ENCODE data around the gene PRPS2. TPM values are rescaled to one million over a fixed set of nuclear protein-coding genes. Genes with fewer than 3 reads are reported as not detected.

PRPS2 gene
- total RNA-seq, 1 experiment from 2014 or later: 73.9 TPM

DNA sequence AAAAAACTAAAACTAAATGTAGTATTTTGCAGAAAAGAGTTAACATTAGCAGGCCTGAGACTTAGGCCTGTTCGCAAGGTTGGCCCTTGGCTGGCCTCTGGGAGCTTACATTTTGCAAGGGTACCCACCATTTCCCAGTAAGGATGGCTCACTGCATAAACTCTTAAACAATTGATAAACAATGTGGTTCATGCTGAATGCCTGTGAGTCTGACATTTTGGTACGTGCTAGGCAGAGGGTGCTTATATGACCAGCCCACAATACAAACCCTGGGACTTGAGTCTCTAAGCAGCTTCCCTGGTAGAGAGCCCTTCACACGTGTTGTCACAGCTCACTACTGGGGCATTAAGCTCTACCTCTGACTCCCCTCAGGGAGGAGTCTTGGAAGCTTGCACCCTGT lies 7.4 kb downstream of the PRPS2 start:
- H3F3A ChIP-seq (ENCODE audit: low read length, unreplicated experiment): no peaks in the 10 kb centered on the region
- H4K20me1 ChIP-seq (ENCODE audit: low read length): no peaks in the 10 kb centered on the region; the same call in 1 of the 2 replicates
- no TSS peak for BruUV-seq (replicated peaks)
- H3K27me3 ChIP-seq (ENCODE audit: low read length): no peaks in the 10 kb centered on the region
- ChIA-PET POLR2A (ENCODE audit: unreplicated experiment) (no interaction called here), CTCF (no interaction called here)
- H3K4me2 ChIP-seq (ENCODE audit: low read length): no peak overlapping the region
- H3K4me1 ChIP-seq (ENCODE audit: insufficient read depth, low read length): no peaks in the 10 kb centered on the region; the same call in 1 of the 2 replicates
- H3K4me3 ChIP-seq (ENCODE audit: low read length): no peak overlapping the region
- TF ChIP-seq EZH2 (IDR thresholded peaks at IDR 0.05; ENCODE audit: low read length, unreplicated experiment): no peak
- TF ChIP-seq EZH2phosphoT487 (IDR thresholded peaks at IDR 0.05; ENCODE audit: borderline replicate concordance, low read length): no peak
- TF ChIP-seq, protein P1, sequence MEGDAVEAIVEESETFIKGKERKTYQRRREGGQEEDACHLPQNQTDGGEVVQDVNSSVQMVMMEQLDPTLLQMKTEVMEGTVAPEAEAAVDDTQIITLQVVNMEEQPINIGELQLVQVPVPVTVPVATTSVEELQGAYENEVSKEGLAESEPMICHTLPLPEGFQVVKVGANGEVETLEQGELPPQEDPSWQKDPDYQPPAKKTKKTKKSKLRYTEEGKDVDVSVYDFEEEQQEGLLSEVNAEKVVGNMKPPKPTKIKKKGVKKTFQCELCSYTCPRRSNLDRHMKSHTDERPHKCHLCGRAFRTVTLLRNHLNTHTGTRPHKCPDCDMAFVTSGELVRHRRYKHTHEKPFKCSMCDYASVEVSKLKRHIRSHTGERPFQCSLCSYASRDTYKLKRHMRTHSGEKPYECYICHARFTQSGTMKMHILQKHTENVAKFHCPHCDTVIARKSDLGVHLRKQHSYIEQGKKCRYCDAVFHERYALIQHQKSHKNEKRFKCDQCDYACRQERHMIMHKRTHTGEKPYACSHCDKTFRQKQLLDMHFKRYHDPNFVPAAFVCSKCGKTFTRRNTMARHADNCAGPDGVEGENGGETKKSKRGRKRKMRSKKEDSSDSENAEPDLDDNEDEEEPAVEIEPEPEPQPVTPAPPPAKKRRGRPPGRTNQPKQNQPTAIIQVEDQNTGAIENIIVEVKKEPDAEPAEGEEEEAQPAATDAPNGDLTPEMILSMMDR (conservative IDR thresholded peaks at IDR 0.05; ENCODE audit: low read depth, low read length): no peak
- ATAC-seq: no peak
- H3K9me2 ChIP-seq (replicated peaks; ENCODE audit: low read length): no peaks in the 10 kb centered on the region
- peaks cover 22% of the 10 kb centered on the region for H3K79me2 ChIP-seq (ENCODE audit: low read length)
- intact Hi-C loops (cut with micrococcal nuclease): no loop called here
- H3K9ac ChIP-seq (ENCODE audit: low read length): no peak overlapping the region
- no peaks in the 10 kb centered on the region; the same call in 1 of the 2 replicates for H3K36me3 ChIP-seq (ENCODE audit: low read depth, low read length)
- no peak overlapping the region for H2AFZ ChIP-seq (ENCODE audit: low read length)
- H3K27ac ChIP-seq (ENCODE audit: low read length): no peak overlapping the region
- no peaks in the 10 kb centered on the region for H3K9me3 ChIP-seq (ENCODE audit: low read length)
- no peak for DNase-seq

DNA sequence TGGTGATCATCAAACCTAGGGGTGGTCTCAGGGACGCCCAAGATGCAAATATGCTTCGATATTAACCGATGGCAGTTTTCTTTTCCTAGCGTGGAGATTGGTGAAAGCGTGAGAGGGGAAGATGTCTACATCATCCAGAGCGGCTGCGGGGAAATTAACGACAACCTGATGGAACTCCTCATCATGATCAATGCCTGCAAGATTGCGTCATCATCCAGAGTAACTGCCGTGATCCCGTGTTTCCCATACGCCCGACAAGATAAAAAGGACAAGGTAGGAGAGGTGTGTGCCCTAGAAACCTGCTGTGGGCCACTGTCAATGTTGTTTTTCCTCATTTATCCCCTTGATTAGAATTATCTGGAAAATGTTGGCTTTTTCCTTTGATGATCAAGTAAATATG lies 7.9 kb downstream of the PRPS2 start:
- H3K36me3 ChIP-seq (ENCODE audit: low read depth, low read length): no peaks in the 10 kb centered on the region; the same call in 1 of the 2 replicates
- CTCF ChIA-PET: no interaction called here
- H3K27ac ChIP-seq (ENCODE audit: low read length): no peak overlapping the region
- H3K9me3 ChIP-seq (ENCODE audit: low read length): no peaks in the 10 kb centered on the region
- H3K4me1 ChIP-seq (ENCODE audit: insufficient read depth, low read length): no peaks in the 10 kb centered on the region
- H3K9ac ChIP-seq (ENCODE audit: low read length): no peak overlapping the region
- no peaks in the 10 kb centered on the region for H3K27me3 ChIP-seq (ENCODE audit: low read length)
- intact Hi-C loops (cut with micrococcal nuclease): no loop called here
- H3K4me2 ChIP-seq (ENCODE audit: low read length): no peak overlapping the region
- no peaks in the 10 kb centered on the region for H3K9me2 ChIP-seq (replicated peaks; ENCODE audit: low read length)
- no peaks in the 10 kb centered on the region for H4K20me1 ChIP-seq (ENCODE audit: low read length)
- no peak for ATAC-seq
- H3K79me2 ChIP-seq (ENCODE audit: low read length): peaks cover 17% of the 10 kb centered on the region
- TF ChIP-seq, protein P1 (conservative IDR thresholded peaks at IDR 0.05; ENCODE audit: low read depth, low read length): no peak
- TF ChIP-seq EZH2 (IDR thresholded peaks at IDR 0.05; ENCODE audit: low read length, unreplicated experiment) (no peak), EZH2phosphoT487 (IDR thresholded peaks at IDR 0.05; ENCODE audit: borderline replicate concordance, low read length) (no peak)
- no TSS peak for BruUV-seq (replicated peaks)
- no peak overlapping the region for H2AFZ ChIP-seq (ENCODE audit: low read length)
- no peaks in the 10 kb centered on the region for H3F3A ChIP-seq (ENCODE audit: low read length, unreplicated experiment)
- POLR2A ChIA-PET (ENCODE audit: unreplicated experiment): no interaction called here
- no peak overlapping the region for H3K4me3 ChIP-seq (ENCODE audit: low read length)
- no peak for DNase-seq

DNA sequence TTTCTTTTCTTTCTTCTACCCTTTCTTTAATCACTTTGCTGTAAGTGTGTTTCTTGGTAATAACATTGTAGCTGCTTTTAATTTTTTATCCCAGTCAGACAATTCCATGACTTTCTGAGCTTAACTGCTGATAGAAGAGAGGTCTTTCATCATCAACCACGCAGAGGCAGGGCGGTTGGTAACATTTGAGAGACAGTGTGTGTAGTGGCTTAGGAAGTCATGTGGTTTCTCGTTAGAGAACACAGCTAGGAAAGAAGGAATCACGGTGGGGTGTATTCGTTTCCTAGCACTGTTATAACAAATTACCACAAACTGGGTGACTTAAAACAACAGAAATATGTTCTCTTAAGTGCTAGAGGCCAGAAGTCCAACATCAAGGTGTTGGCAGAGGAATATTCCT lies 11.5 kb downstream of the PRPS2 start:
- H3K9me2 ChIP-seq (replicated peaks; ENCODE audit: low read length): no peaks in the 10 kb centered on the region
- H4K20me1 ChIP-seq (ENCODE audit: low read length): no peaks in the 10 kb centered on the region
- no TSS peak for BruUV-seq (replicated peaks)
- ChIA-PET POLR2A (ENCODE audit: unreplicated experiment) (no interaction called here), CTCF (no interaction called here)
- no peak overlapping the region for H3K4me2 ChIP-seq (ENCODE audit: low read length)
- H3K9me3 ChIP-seq (ENCODE audit: low read length): no peaks in the 10 kb centered on the region
- H3K36me3 ChIP-seq (ENCODE audit: low read depth, low read length): peaks cover 2% of the 10 kb centered on the region; the same call in 1 of the 2 replicates
- no peak overlapping the region for H3K4me3 ChIP-seq (ENCODE audit: low read length)
- TF ChIP-seq, protein P1 (conservative IDR thresholded peaks at IDR 0.05; ENCODE audit: low read depth, low read length): no peak
- TF ChIP-seq EZH2 (IDR thresholded peaks at IDR 0.05; ENCODE audit: low read length, unreplicated experiment) (no peak), EZH2phosphoT487 (IDR thresholded peaks at IDR 0.05; ENCODE audit: borderline replicate concordance, low read length) (no peak)
- no peaks in the 10 kb centered on the region for H3K27me3 ChIP-seq (ENCODE audit: low read length)
- DNase-seq (no peak), ATAC-seq (no peak)
- peaks cover 23% of the 10 kb centered on the region for H3K4me1 ChIP-seq (ENCODE audit: insufficient read depth, low read length)
- no peaks in the 10 kb centered on the region for H3F3A ChIP-seq (ENCODE audit: low read length, unreplicated experiment)
- no peak overlapping the region for H2AFZ ChIP-seq (ENCODE audit: low read length)
- intact Hi-C loops (cut with micrococcal nuclease): no loop called here
- H3K9ac ChIP-seq (ENCODE audit: low read length): no peak overlapping the region
- H3K27ac ChIP-seq (ENCODE audit: low read length): no peak overlapping the region
- H3K79me2 ChIP-seq (ENCODE audit: low read length): no peaks in the 10 kb centered on the region

All from PC-3 (cell line).